PC-3 (cell line): ENCODE measurements around the gene GATAD2B. TPM values are rescaled to one million over a fixed set of nuclear protein-coding genes. Genes with fewer than 3 reads are reported as not detected.

ENCODE experiments used
- ATAC-seq: fragments of 200-7000 bp; cut with Tn5 transposase; 2 replicates; pipeline ENCODE4 v1.9.1; 2020; ENCODE audit warnings: mild to moderate bottlenecking, moderate library complexity
- BruUV-seq: library from RNA; stranded (reverse); fragments of 400-500 nt; replicated peaks from 2 replicates; lab custom pipeline; 2021; lab: Mats Ljungman, UMichigan
- CTCF ChIA-PET: fragments of 300-600 bp; sonication (Branson Sonifier 250); formaldehyde crosslinking; loops from one replicate; lab custom pipeline; 2022; ENCODE audit warnings: antibody characterized with exemption; lab: Charles Lee
- POLR2A ChIA-PET: fragments of 300-600 bp; sonication (Branson Sonifier 250); formaldehyde crosslinking; loops from one replicate; lab custom pipeline; 2022; ENCODE audit warnings: antibody characterized with exemption; ENCODE audit not compliant: unreplicated experiment; lab: Charles Lee
- DNase-seq: peaks from one replicate; pipeline ENCODE4 v3.0.0-alpha.2; 2015
- H2AFZ ChIP-seq: fragments of 300-600 bp; sonication (generic); 2 replicates; pipeline ENCODE4 v1.6.0; 2016; ENCODE audit warnings: antibody characterized with exemption, low read length
- H3F3A ChIP-seq: fragments of 300-600 bp; sonication (generic); one replicate; pipeline ENCODE4 v1.6.0; 2017; ENCODE audit warnings: antibody characterized with exemption, low read length, control low read depth, mild to moderate bottlenecking; ENCODE audit not compliant: unreplicated experiment
- H3K27ac ChIP-seq: fragments of 300-600 bp; sonication (generic); 2 replicates; pipeline ENCODE4 v1.5.1; 2016; ENCODE audit warnings: mild to moderate bottlenecking, low read length
- H3K27me3 ChIP-seq: fragments of 300-600 bp; sonication (generic); 2 replicates; pipeline ENCODE4 v1.6.1; 2016; ENCODE audit warnings: low read length, mixed read lengths
- H3K36me3 ChIP-seq: fragments of 300-600 bp; sonication (generic); 2 replicates; pipeline ENCODE4 v1.6.1; 2016; ENCODE audit warnings: low read depth, mixed run types, low read length, mixed read lengths
- H3K4me1 ChIP-seq: fragments of 300-600 bp; sonication (generic); 2 replicates; pipeline ENCODE4 v1.5.1; 2016; ENCODE audit warnings: low read length; ENCODE audit not compliant: insufficient read depth
- H3K4me2 ChIP-seq: fragments of 300-600 bp; sonication (generic); 2 replicates; pipeline ENCODE4 v1.6.0; 2016; ENCODE audit warnings: low read length
- H3K4me3 ChIP-seq: fragments of 300-600 bp; sonication (generic); 2 replicates; pipeline ENCODE4 v1.5.1; 2016; ENCODE audit warnings: mild to moderate bottlenecking, low read length, mixed read lengths
- H3K79me2 ChIP-seq: fragments of 300-600 bp; sonication (generic); 2 replicates; pipeline ENCODE4 v1.6.1; 2017; ENCODE audit warnings: low read length, mixed read lengths
- H3K9ac ChIP-seq: fragments of 300-600 bp; sonication (generic); 2 replicates; pipeline ENCODE4 v1.6.0; 2016; ENCODE audit warnings: mild to moderate bottlenecking, low read length
- H3K9me2 ChIP-seq: fragments of 300-600 bp; sonication (generic); replicated peaks from 2 replicates; pipeline ENCODE4 v1.6.1; 2016; ENCODE audit warnings: mixed run types, low read length, mixed read lengths
- H3K9me3 ChIP-seq: fragments of 300-600 bp; sonication (generic); 2 replicates; pipeline ENCODE4 v1.6.1; 2016; ENCODE audit warnings: low read length, mixed read lengths
- H4K20me1 ChIP-seq: fragments of 300-600 bp; sonication (generic); 2 replicates; pipeline ENCODE4 v1.6.1; 2016; ENCODE audit warnings: low read length, mixed read lengths
- CTCF ChIP-seq: fragments of 300-600 bp; sonication (generic); conservative IDR thresholded peaks from 2 replicates; pipeline ENCODE4 v1.5.1; 2017; ENCODE audit warnings: antibody characterized with exemption, low read depth, mild to moderate bottlenecking, low read length
- EZH2 ChIP-seq: fragments of 300-600 bp; sonication (generic); IDR thresholded peaks from one replicate; pipeline ENCODE4 v1.6.1; 2017; ENCODE audit warnings: antibody characterized with exemption, mild to moderate bottlenecking, low read length; ENCODE audit not compliant: unreplicated experiment
- EZH2phosphoT487 ChIP-seq: fragments of 300-600 bp; sonication (generic); IDR thresholded peaks from 2 replicates; pipeline ENCODE4 v1.6.1; 2018; ENCODE audit warnings: mild to moderate bottlenecking, antibody characterized with exemption, low read length, borderline replicate concordance
- intact Hi-C: fragments of 100-400 bp; cut with micrococcal nuclease; formaldehyde crosslinking; loops from 2 replicates; pipeline ENCODE4 v1.9.0; 2023
- total RNA-seq: library from RNA; depleted of rRNA; stranded (reverse); fragments of >200 nt; gene quantifications from 2 replicates; pipeline ENCODE4 v1.2.3, GENCODE V29; 2014

Gene GATAD2B
- total RNA-seq, 1 experiment from 2014 or later = 7.2 TPM

- H3K36me3 ChIP-seq = peaks cover 33% of the 10 kb centered on the region; the same call in 1 of the 2 replicates
- no peak overlapping the region for H2AFZ ChIP-seq
- H3K27ac ChIP-seq = no peak overlapping the region
- DNase-seq (no peak), ATAC-seq (no peak)
- H3K9ac ChIP-seq = no peak overlapping the region
- BruUV-seq = no TSS peak
- peaks cover 8% of the 10 kb centered on the region for H3K4me1 ChIP-seq
- no peaks in the 10 kb centered on the region for H3K9me2 ChIP-seq
- H4K20me1 ChIP-seq = no peaks in the 10 kb centered on the region
- no peaks in the 10 kb centered on the region for H3F3A ChIP-seq
- no peak overlapping the region for H3K4me2 ChIP-seq
- no peaks in the 10 kb centered on the region for H3K9me3 ChIP-seq
- no peaks in the 10 kb centered on the region for H3K27me3 ChIP-seq
- H3K4me3 ChIP-seq = no peak overlapping the region
- no peaks in the 10 kb centered on the region for H3K79me2 ChIP-seq
- intact Hi-C loops = no loop called here
- ChIA-PET POLR2A (no interaction called here), CTCF (no interaction called here)
- TF ChIP-seq CTCF = no peak
- no peak for TF ChIP-seq EZH2
- TF ChIP-seq EZH2phosphoT487 = no peak
These were observed 151.5 kb downstream of the GATAD2B start for GRCh38 chr1:153771261-153771660.

- no peaks in the 10 kb centered on the region for H3K27me3 ChIP-seq
- no TSS peak for BruUV-seq
- H3K4me3 ChIP-seq = no peak overlapping the region
- intact Hi-C loops = no loop called here
- CTCF ChIA-PET = no interaction called here
- H3K9ac ChIP-seq = no peak overlapping the region
- H4K20me1 ChIP-seq = no peaks in the 10 kb centered on the region
- no peaks in the 10 kb centered on the region for H3K9me3 ChIP-seq
- H3K27ac ChIP-seq = no peak overlapping the region
- H3K79me2 ChIP-seq = no peaks in the 10 kb centered on the region
- peaks cover 6% of the 10 kb centered on the region for H3K4me1 ChIP-seq
- H3K36me3 ChIP-seq = peaks cover 35% of the 10 kb centered on the region; the same call in 1 of the 2 replicates
- H3K9me2 ChIP-seq = no peaks in the 10 kb centered on the region
- ATAC-seq (no peak), DNase-seq (no peak)
- H3K4me2 ChIP-seq = no peak overlapping the region
- no peak overlapping the region for H2AFZ ChIP-seq
- no peaks in the 10 kb centered on the region for H3F3A ChIP-seq
- POLR2A ChIA-PET = no interaction called here
- TF ChIP-seq EZH2phosphoT487 = no peak
These were observed 152.0 kb downstream of the GATAD2B start for GRCh38 chr1:153770797-153771196.

DNA sequence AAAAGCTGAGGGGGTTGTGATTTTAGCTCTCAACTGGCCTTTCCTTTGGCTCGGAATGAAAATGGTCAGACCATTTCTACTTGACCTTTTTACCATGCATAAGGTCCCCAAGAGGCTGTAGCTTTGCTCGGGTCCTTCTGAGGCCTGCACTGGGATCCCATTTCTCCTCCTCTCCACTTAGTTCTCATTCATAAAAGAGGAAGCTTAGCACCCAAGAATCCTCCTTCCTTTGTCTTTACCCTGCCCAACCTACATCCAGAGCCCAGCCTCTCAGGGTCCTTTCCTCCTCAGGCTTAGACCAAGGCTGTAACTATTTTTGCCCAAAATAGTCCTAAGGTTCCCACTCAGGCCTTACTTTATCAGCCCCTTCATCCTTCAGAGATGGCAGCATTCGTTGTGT is 153.6 kb downstream of the GATAD2B start:
- intact Hi-C loops = no loop called here
- no peak overlapping the region for H3K4me2 ChIP-seq
- no TSS peak for BruUV-seq
- ChIA-PET POLR2A (interaction anchor here (0.8 kb wide), 1 partner anchor 226 kb away, joined by 4 read pairs; no protein-coding TSS in a partner anchor), CTCF (interaction anchor here (0.5 kb wide), 1 partner anchor 42 kb away, joined by 3 read pairs; the partner anchor contains the start of gene INTS3)
- peaks cover 46% of the 10 kb centered on the region; the same call in 1 of the 2 replicates for H3K36me3 ChIP-seq
- H2AFZ ChIP-seq = no peak overlapping the region
- TF ChIP-seq EZH2phosphoT487 (no peak), CTCF (no peak), EZH2 (no peak)
- H3K9ac ChIP-seq = no peak overlapping the region
- no peaks in the 10 kb centered on the region for H3K27me3 ChIP-seq
- no peaks in the 10 kb centered on the region for H3K4me1 ChIP-seq
- DNase-seq (no peak), ATAC-seq (no peak)
- H3K9me2 ChIP-seq = no peaks in the 10 kb centered on the region
- no peak overlapping the region for H3K27ac ChIP-seq
- H3K9me3 ChIP-seq = no peaks in the 10 kb centered on the region
- H3K79me2 ChIP-seq = no peaks in the 10 kb centered on the region
- H3K4me3 ChIP-seq = no peak overlapping the region
- H3F3A ChIP-seq = no peaks in the 10 kb centered on the region
- H4K20me1 ChIP-seq = no peaks in the 10 kb centered on the region
